Caco-2 (cell line): Measurements from ENCODE around the gene TSC22D4. TPM values are rescaled to one million over a fixed set of nuclear protein-coding genes. Genes with fewer than 3 reads are reported as not detected.

Source experiments
- BruUV-seq: library from RNA; stranded (reverse); fragments of 400-500 nt; replicated peaks from 2 replicates; lab custom pipeline; 2021; lab: Mats Ljungman, UMichigan
- CTCF ChIA-PET: fragments of 300-600 bp; sonication (Branson Sonifier 250); formaldehyde crosslinking; loops from one replicate; lab custom pipeline; 2022; ENCODE audit warnings: antibody characterized with exemption; lab: Charles Lee
- POLR2A ChIA-PET: fragments of 300-600 bp; sonication (Branson Sonifier 250); formaldehyde crosslinking; loops from one replicate; lab custom pipeline; 2022; ENCODE audit warnings: antibody characterized with exemption; lab: Charles Lee
- DNase-seq, 2 experiments: peaks; one replicate each; pipeline versions ENCODE4 v3.0.0 to v3.0.0-alpha.2; 2020 to 2022
- H3K27me3 ChIP-seq: replicated peaks from 2 replicates; pipeline ENCODE4 v1.6.0; 2011; ENCODE audit warnings: low read length; ENCODE audit not compliant: control insufficient read depth, insufficient read depth
- H3K36me3 ChIP-seq: 2 replicates; pipeline ENCODE4 v1.5.1; 2011; ENCODE audit warnings: low read length; ENCODE audit not compliant: control insufficient read depth, insufficient read depth
- H3K4me1 ChIP-seq: fragments of 250-450 bp; sonication (Bioruptor Pico); 2 replicates; pipeline ENCODE4 v1.5.1; 2020; ENCODE audit warnings: mild to moderate bottlenecking
- H3K4me3 ChIP-seq: 2 replicates; pipeline ENCODE4 v1.5.1; 2011; ENCODE audit warnings: low read depth, mild to moderate bottlenecking, control low read depth, low read length
- H3K9me3 ChIP-seq: fragments of 250-450 bp; sonication (Bioruptor Pico); 2 replicates; pipeline ENCODE4 v1.5.1; 2020; ENCODE audit warnings: mild to moderate bottlenecking, moderate library complexity
- H3K27ac Mint-ChIP-seq: one replicate; pipeline ENCODE4 v1.8.0; 2022; ENCODE audit warnings: mixed read lengths; ENCODE audit not compliant: unreplicated experiment
- H3K27me3 Mint-ChIP-seq: one replicate; pipeline ENCODE4 v1.8.0; 2022; ENCODE audit warnings: mixed read lengths; ENCODE audit not compliant: insufficient read depth, unreplicated experiment
- H3K36me3 Mint-ChIP-seq: one replicate; pipeline ENCODE4 v1.8.0; 2022; ENCODE audit warnings: mild to moderate bottlenecking, mixed read lengths; ENCODE audit not compliant: insufficient read depth, unreplicated experiment
- H3K4me1 Mint-ChIP-seq: one replicate; pipeline ENCODE4 v1.8.0; 2022; ENCODE audit warnings: low read depth, mixed read lengths; ENCODE audit not compliant: unreplicated experiment
- H3K4me3 Mint-ChIP-seq: one replicate; pipeline ENCODE4 v1.8.0; 2022; ENCODE audit warnings: mild to moderate bottlenecking, moderate library complexity, mixed read lengths; ENCODE audit not compliant: unreplicated experiment
- H3K9me3 Mint-ChIP-seq: one replicate; pipeline ENCODE4 v1.8.0; 2022; ENCODE audit warnings: mixed read lengths; ENCODE audit not compliant: unreplicated experiment
- intact Hi-C: fragments of 100-400 bp; cut with micrococcal nuclease; formaldehyde crosslinking; loops from one replicate; pipeline ENCODE4 v1.10.0; 2022; ENCODE audit not compliant: unreplicated experiment
- total RNA-seq: library from RNA; stranded (reverse); gene quantifications from 2 replicates; pipeline ENCODE4 v1.2.3, GENCODE V29; 2022
- TF ChIP-seq, protein P1 (sequence below), 2 experiments: fragments of 200-600 bp in 1 of 2; IDR thresholded peaks; 1 replicate in 1 of 2; 2 replicates in 1 of 2; pipeline versions ENCODE4 v1.5.1 to v1.8.0; 2011 to 2022; ENCODE audit warnings: antibody characterized with exemption in 1 of 2, control low read depth in 1 of 2, inconsistent platforms in 1 of 2, low read depth in 1 of 2, low read length in 1 of 2, mild to moderate bottlenecking in 1 of 2, moderate library complexity in 1 of 2; ENCODE audit not compliant: insufficient read depth in 1 of 2, severe bottlenecking in 1 of 2, unreplicated experiment in 1 of 2

Gene TSC22D4
- total RNA-seq, 1 experiment from 2014 or later = 27.2 TPM

- no peak overlapping the region for H3K27ac Mint-ChIP-seq
- Histone ChIP-seq H3K9me3 (no peaks in the 10 kb centered on the region), H3K4me1 (0 out of 2 replicates have a peak, but pooled peaks cover 10% of the 10 kb centered on the region), H3K4me3 (no peak overlapping the region), H3K36me3 (no peaks in the 10 kb centered on the region; the same call in 1 of the 2 replicates), H3K27me3 (no peaks in the 10 kb centered on the region)
- POLR2A ChIA-PET = no interaction called here
- H3K27me3 Mint-ChIP-seq = peaks cover 4% of the 10 kb centered on the region
- H3K4me3 Mint-ChIP-seq = no peak overlapping the region
- no TSS peak for BruUV-seq
- no peaks in the 10 kb centered on the region for H3K9me3 Mint-ChIP-seq
- TF ChIP-seq, protein P1, sequence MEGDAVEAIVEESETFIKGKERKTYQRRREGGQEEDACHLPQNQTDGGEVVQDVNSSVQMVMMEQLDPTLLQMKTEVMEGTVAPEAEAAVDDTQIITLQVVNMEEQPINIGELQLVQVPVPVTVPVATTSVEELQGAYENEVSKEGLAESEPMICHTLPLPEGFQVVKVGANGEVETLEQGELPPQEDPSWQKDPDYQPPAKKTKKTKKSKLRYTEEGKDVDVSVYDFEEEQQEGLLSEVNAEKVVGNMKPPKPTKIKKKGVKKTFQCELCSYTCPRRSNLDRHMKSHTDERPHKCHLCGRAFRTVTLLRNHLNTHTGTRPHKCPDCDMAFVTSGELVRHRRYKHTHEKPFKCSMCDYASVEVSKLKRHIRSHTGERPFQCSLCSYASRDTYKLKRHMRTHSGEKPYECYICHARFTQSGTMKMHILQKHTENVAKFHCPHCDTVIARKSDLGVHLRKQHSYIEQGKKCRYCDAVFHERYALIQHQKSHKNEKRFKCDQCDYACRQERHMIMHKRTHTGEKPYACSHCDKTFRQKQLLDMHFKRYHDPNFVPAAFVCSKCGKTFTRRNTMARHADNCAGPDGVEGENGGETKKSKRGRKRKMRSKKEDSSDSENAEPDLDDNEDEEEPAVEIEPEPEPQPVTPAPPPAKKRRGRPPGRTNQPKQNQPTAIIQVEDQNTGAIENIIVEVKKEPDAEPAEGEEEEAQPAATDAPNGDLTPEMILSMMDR (IDR thresholded peaks at IDR 0.05; ENCODE audit: insufficient read depth in 1 of 2, low read depth in 1 of 2, low read length in 1 of 2, severe bottlenecking in 1 of 2, unreplicated experiment in 1 of 2) = no peak
- DNase-seq = no peak
- H3K4me1 Mint-ChIP-seq = peaks cover 23% of the 10 kb centered on the region
- CTCF ChIA-PET = no interaction called here
- peaks cover 79% of the 10 kb centered on the region for H3K36me3 Mint-ChIP-seq
- intact Hi-C loops = no loop called here
Measured at GRCh38 chr7:100432621-100433275, 46.3 kb downstream of the TSC22D4 start.

GRCh38 chr7:100432053-100432452, 47.0 kb downstream of the TSC22D4 start:
- intact Hi-C loops = no loop called here
- Histone ChIP-seq H3K4me3 (no peak overlapping the region), H3K9me3 (no peaks in the 10 kb centered on the region), H3K36me3 (no peaks in the 10 kb centered on the region; the same call in 1 of the 2 replicates), H3K27me3 (no peaks in the 10 kb centered on the region), H3K4me1 (0 out of 2 replicates have a peak, but pooled peaks cover 10% of the 10 kb centered on the region)
- Mint-ChIP-seq H3K27ac (peak overlapping the region; percentile 71), H3K9me3 (no peaks in the 10 kb centered on the region), H3K4me1 (peaks cover 23% of the 10 kb centered on the region), H3K27me3 (peaks cover 4% of the 10 kb centered on the region), H3K4me3 (peak overlapping the region; percentile 89), H3K36me3 (peaks cover 79% of the 10 kb centered on the region)
- no peak for DNase-seq
- no TSS peak for BruUV-seq
- ChIA-PET CTCF (no interaction called here), POLR2A (no interaction called here)
- TF ChIP-seq, protein P1 (IDR thresholded peaks at IDR 0.05; ENCODE audit: insufficient read depth in 1 of 2, low read depth in 1 of 2, low read length in 1 of 2, severe bottlenecking in 1 of 2, unreplicated experiment in 1 of 2) = no peak

DNA sequence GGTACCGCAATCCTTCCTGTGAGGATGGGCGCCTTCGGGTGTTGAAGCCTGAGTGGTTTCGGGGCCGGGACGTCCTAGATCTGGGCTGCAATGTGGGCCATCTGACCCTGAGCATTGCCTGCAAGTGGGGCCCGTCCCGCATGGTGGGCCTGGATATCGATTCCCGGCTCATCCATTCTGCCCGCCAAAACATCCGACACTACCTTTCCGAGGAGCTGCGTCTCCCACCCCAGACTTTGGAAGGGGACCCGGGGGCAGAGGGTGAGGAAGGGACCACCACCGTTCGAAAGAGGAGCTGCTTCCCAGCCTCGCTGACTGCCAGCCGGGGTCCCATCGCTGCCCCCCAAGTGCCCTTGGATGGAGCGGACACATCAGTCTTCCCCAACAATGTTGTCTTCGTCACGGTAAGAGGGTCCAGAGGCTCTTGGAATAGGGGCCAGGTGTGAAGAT, 47.7 kb downstream of the TSC22D4 start:
- H3K4me3 Mint-ChIP-seq = peak overlapping the region; percentile 89
- no peaks in the 10 kb centered on the region; the same call in 1 of the 2 replicates for H3K36me3 ChIP-seq
- peaks cover 75% of the 10 kb centered on the region for H3K36me3 Mint-ChIP-seq
- H3K4me1 ChIP-seq = 0 out of 2 replicates have a peak, but pooled peaks cover 10% of the 10 kb centered on the region
- H3K4me1 Mint-ChIP-seq = peaks cover 23% of the 10 kb centered on the region
- no peaks in the 10 kb centered on the region for H3K9me3 ChIP-seq
- POLR2A ChIA-PET = no interaction called here
- no peaks in the 10 kb centered on the region for H3K27me3 ChIP-seq
- peaks cover 4% of the 10 kb centered on the region for H3K27me3 Mint-ChIP-seq
- TF ChIP-seq, protein P1 (IDR thresholded peaks at IDR 0.05; ENCODE audit: insufficient read depth in 1 of 2, low read depth in 1 of 2, low read length in 1 of 2, severe bottlenecking in 1 of 2, unreplicated experiment in 1 of 2) = no peak
- no peak overlapping the region for H3K4me3 ChIP-seq
- CTCF ChIA-PET = no interaction called here
- peak overlapping the region; percentile 71 for H3K27ac Mint-ChIP-seq
- no TSS peak for BruUV-seq
- intact Hi-C loops = no loop called here
- H3K9me3 Mint-ChIP-seq = no peaks in the 10 kb centered on the region
- DNase-seq = no peak
